Mesendoderm (in vitro differentiated cells): ENCODE results near the gene RAG1.

ENCODE experiments used
- DNase-seq: peaks from one replicate; pipeline ENCODE4 v3.0.0; 2013
- H2AK5ac ChIP-seq: 2 replicates; pipeline ENCODE4 v1.6.1; 2013; ENCODE audit warnings: low read length, inconsistent platforms
- H2BK120ac ChIP-seq: 2 replicates; pipeline ENCODE4 v1.6.1; 2013; ENCODE audit warnings: low read depth, mild to moderate bottlenecking, low read length, moderate library complexity, mixed read lengths
- H2BK15ac ChIP-seq: replicated peaks from 2 replicates; pipeline ENCODE4 v1.6.1; 2013; ENCODE audit warnings: low read depth, mild to moderate bottlenecking, moderate library complexity
- H2BK5ac ChIP-seq: 2 replicates; pipeline ENCODE4 v1.6.1; 2013; ENCODE audit warnings: low read length, inconsistent platforms
- H3K18ac ChIP-seq: 2 replicates; pipeline ENCODE4 v1.6.1; 2013; ENCODE audit warnings: mild to moderate bottlenecking, low read length, mixed read lengths
- H3K23ac ChIP-seq: one replicate; pipeline ENCODE4 v1.6.1; 2013; ENCODE audit warnings: low read length
- H3K27ac ChIP-seq: 2 replicates; pipeline ENCODE4 v1.5.1; 2013; ENCODE audit warnings: low read depth, mild to moderate bottlenecking, inconsistent platforms, low read length, moderate library complexity
- H3K27me3 ChIP-seq: 2 replicates; pipeline ENCODE4 v1.6.1; 2013; ENCODE audit warnings: low read length, control low read depth, mild to moderate bottlenecking, inconsistent platforms; ENCODE audit not compliant: insufficient read depth, poor library complexity
- H3K36me3 ChIP-seq: 2 replicates; pipeline ENCODE4 v1.6.1; 2013; ENCODE audit warnings: low read length, inconsistent platforms; ENCODE audit not compliant: control insufficient read depth, insufficient read depth
- H3K4ac ChIP-seq: one replicate; pipeline ENCODE4 v1.6.1; 2013; ENCODE audit warnings: low read depth, mild to moderate bottlenecking, low read length, moderate library complexity
- H3K4me1 ChIP-seq: 2 replicates; pipeline ENCODE4 v1.6.1; 2013; ENCODE audit warnings: low read depth, low read length, inconsistent platforms; ENCODE audit not compliant: control insufficient read depth
- H3K4me2 ChIP-seq: 2 replicates; pipeline ENCODE4 v1.6.1; 2013; ENCODE audit warnings: low read length
- H3K4me3 ChIP-seq: 2 replicates; pipeline ENCODE4 v1.5.1; 2013; ENCODE audit warnings: mild to moderate bottlenecking, low read length
- H3K56ac ChIP-seq: one replicate; pipeline ENCODE4 v1.6.1; 2013; ENCODE audit warnings: low read length
- H3K79me1 ChIP-seq: 2 replicates; pipeline ENCODE4 v1.6.1; 2013; ENCODE audit warnings: low read length, inconsistent platforms
- H3K79me2 ChIP-seq: 2 replicates; pipeline ENCODE4 v1.6.1; 2013; ENCODE audit warnings: mild to moderate bottlenecking, low read length; ENCODE audit not compliant: control insufficient read depth, insufficient read depth
- H3K9ac ChIP-seq: 2 replicates; pipeline ENCODE4 v1.6.1; 2013; ENCODE audit warnings: low read length, inconsistent platforms
- H4K5ac ChIP-seq: one replicate; pipeline ENCODE4 v1.6.1; 2013; ENCODE audit warnings: low read length
- H4K8ac ChIP-seq: one replicate; pipeline ENCODE4 v1.6.1; 2013; ENCODE audit warnings: low read depth, mild to moderate bottlenecking, control low read depth, low read length, moderate library complexity
- WGBS: extraction: QIAGEN DNeasy Blood & Tissue Kit; methylation state at CpG from one replicate; pipeline ENCODE4 v1.1.7; 2013; ENCODE audit warnings: low lambda C conversion rate, missing lambda C conversion rate; ENCODE audit not compliant: insufficient coverage; ENCODE audit errors: extremely low coverage; 5-methylcytosine and 5-hydroxymethylcytosine counted together

Gene RAG1

DNA sequence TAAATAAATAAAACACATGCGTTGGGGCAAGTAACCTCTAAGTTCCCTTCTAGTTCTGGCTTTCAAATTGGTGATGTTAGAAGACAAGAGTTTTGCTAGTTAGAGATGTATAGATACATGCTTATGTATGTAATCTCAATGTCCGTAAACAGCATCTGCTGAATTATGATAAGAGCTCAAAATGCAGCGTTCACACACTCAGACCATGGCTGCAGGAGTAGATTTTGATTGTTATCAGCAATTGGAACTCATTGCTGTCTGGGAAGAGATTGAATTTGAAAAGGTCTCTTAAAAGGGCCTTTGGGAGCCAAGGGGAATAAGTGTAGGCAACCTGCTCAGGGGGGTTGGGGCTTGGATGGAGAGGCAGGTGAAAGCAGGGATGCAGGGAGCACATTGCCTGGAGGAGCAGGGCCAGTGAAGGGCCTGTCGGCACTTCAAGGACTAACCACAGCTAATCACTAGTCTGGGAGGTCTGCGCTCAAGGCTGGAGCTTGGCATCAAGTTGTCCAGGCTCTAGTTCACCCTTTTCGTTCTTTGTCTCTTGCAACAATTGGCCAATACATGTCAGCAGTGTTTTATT is 2.7 kb upstream of the RAG1 start:
- Histone ChIP-seq H3K79me1 (no peaks in the 10 kb centered on the region), H3K18ac (no peak overlapping the region), H3K4ac (no peak overlapping the region), H2BK5ac (no peak overlapping the region), H3K4me3 (no peak overlapping the region), H3K9ac (no peak overlapping the region), H2AK5ac (no peak overlapping the region), H3K4me2 (no peak overlapping the region), H2BK120ac (no peak overlapping the region), H4K5ac (no peak overlapping the region), H3K79me2 (no peaks in the 10 kb centered on the region), H3K27me3 (no peaks in the 10 kb centered on the region), H4K8ac (no peak overlapping the region), H3K23ac (no peak overlapping the region), H3K36me3 (no peaks in the 10 kb centered on the region), H3K4me1 (no peaks in the 10 kb centered on the region), H3K56ac (no peak overlapping the region), H3K27ac (no peak overlapping the region), H2BK15ac (no peak overlapping the region)
- WGBS = no CpG with 5 or more reads among the region's 6 CpGs
- DNase-seq = no peak

DNA sequence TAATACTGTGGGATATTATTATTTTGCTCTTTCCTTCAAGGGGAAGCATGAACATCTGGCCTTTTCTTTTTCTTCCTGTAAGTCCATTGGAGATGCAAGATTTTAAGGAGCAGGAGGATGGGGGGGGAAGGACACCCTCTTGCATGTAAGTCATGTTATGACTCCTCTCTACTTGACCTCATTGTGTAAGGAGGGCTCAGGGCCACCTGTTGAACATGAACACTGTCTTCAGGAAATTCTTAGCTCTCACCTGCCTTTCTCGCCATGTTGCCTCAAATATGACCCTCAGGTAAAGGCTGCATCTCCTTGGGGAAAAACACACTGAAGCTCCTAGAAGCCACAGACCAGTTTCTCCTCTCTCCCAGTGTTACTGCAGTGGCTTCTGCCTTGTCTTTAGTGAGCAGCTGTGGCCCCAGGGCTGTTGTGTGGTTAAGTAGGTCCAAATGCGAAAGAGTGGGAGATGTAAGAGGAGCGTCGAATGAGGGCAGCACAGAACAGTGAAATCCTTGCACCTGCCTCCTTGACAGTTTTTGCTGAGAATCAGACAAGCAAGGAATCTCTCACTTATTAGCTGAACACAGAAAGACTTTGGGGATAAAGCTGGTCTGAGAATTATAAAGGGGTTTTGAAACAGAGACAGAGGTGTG is 1.3 kb upstream of the RAG1 start:
- H3K9ac ChIP-seq = no peak overlapping the region
- H3K4me2 ChIP-seq = no peak overlapping the region
- H3K4ac ChIP-seq = no peak overlapping the region
- H3K18ac ChIP-seq = no peak overlapping the region
- H4K8ac ChIP-seq = no peak overlapping the region
- no peak overlapping the region for H3K4me3 ChIP-seq
- no peak overlapping the region for H2BK5ac ChIP-seq
- no peak overlapping the region for H3K56ac ChIP-seq
- no peak overlapping the region for H3K27ac ChIP-seq
- no peaks in the 10 kb centered on the region for H3K4me1 ChIP-seq
- no peak overlapping the region for H2BK15ac ChIP-seq
- H3K36me3 ChIP-seq = no peaks in the 10 kb centered on the region
- no peak overlapping the region for H2AK5ac ChIP-seq
- no peaks in the 10 kb centered on the region for H3K27me3 ChIP-seq
- no peak overlapping the region for H4K5ac ChIP-seq
- no peak overlapping the region for H2BK120ac ChIP-seq
- no peaks in the 10 kb centered on the region for H3K79me1 ChIP-seq
- WGBS = no CpG with 5 or more reads among the region's 4 CpGs
- no peaks in the 10 kb centered on the region for H3K79me2 ChIP-seq
- no peak overlapping the region for H3K23ac ChIP-seq
- DNase-seq = no peak

DNA sequence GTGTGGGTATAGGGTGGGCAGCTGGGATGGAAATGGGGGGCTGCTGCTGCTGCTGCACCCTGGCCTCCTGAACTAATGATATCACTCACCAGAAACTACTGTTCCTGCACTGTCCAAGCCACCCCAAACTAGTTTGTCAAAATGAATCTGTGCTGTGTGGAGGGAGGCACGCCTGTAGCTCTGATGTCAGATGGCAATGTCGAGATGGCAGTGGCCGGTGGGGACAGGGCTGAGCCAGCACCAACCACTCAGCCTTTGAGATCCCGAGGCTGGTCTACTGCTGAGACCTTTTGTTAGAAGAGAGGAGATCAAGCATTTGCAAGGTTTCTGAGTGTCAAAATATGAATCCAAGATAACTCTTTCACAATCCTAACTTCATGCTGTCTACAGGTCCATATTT is 1.3 kb downstream of the RAG1 start:
- no peak overlapping the region for H3K56ac ChIP-seq
- no peaks in the 10 kb centered on the region for H3K4me1 ChIP-seq
- H3K36me3 ChIP-seq = no peaks in the 10 kb centered on the region
- no peak overlapping the region for H3K9ac ChIP-seq
- no peaks in the 10 kb centered on the region for H3K79me1 ChIP-seq
- no peak overlapping the region for H4K5ac ChIP-seq
- DNase-seq = no peak
- no peak overlapping the region for H2BK120ac ChIP-seq
- H2BK15ac ChIP-seq = no peak overlapping the region
- no peak overlapping the region for H3K4ac ChIP-seq
- no peak overlapping the region for H2BK5ac ChIP-seq
- H3K4me3 ChIP-seq = no peak overlapping the region
- H4K8ac ChIP-seq = no peak overlapping the region
- H3K27me3 ChIP-seq = no peaks in the 10 kb centered on the region
- H3K23ac ChIP-seq = no peak overlapping the region
- no peaks in the 10 kb centered on the region for H3K79me2 ChIP-seq
- H3K4me2 ChIP-seq = no peak overlapping the region
- no CpG with 5 or more reads among the region's 4 CpGs for WGBS
- no peak overlapping the region for H3K18ac ChIP-seq
- no peak overlapping the region for H3K27ac ChIP-seq
- H2AK5ac ChIP-seq = no peak overlapping the region

- no CpG with 5 or more reads among the region's 8 CpGs for WGBS
These were observed 6.7 kb downstream of the RAG1 start for GRCh38 chr11:36574486-36574885.

GRCh38 chr11:36577373-36577772 is 9.6 kb downstream of the RAG1 start:
- no peak overlapping the region for H3K4me2 ChIP-seq
- H3K27ac ChIP-seq = no peak overlapping the region
- no peak overlapping the region for H4K8ac ChIP-seq
- no peaks in the 10 kb centered on the region for H3K27me3 ChIP-seq
- H3K4me1 ChIP-seq = no peaks in the 10 kb centered on the region
- DNase-seq = no peak
- no peaks in the 10 kb centered on the region for H3K79me2 ChIP-seq
- no peaks in the 10 kb centered on the region for H3K79me1 ChIP-seq
- no peak overlapping the region for H3K4ac ChIP-seq
- H2BK15ac ChIP-seq = no peak overlapping the region
- H2AK5ac ChIP-seq = no peak overlapping the region
- no peak overlapping the region for H3K18ac ChIP-seq
- H2BK120ac ChIP-seq = no peak overlapping the region
- H3K56ac ChIP-seq = no peak overlapping the region
- no peak overlapping the region for H3K9ac ChIP-seq
- H3K4me3 ChIP-seq = no peak overlapping the region
- no peak overlapping the region for H4K5ac ChIP-seq
- H3K36me3 ChIP-seq = no peaks in the 10 kb centered on the region
- WGBS = no CpG with 5 or more reads among the region's 2 CpGs
- no peak overlapping the region for H3K23ac ChIP-seq
- H2BK5ac ChIP-seq = no peak overlapping the region

More at GRCh38 chr11:36574486-36574885, 6.7 kb downstream of the RAG1 start:
- H4K8ac ChIP-seq = no peak overlapping the region
- no peak for DNase-seq
- no peak overlapping the region for H2AK5ac ChIP-seq
- no peak overlapping the region for H4K5ac ChIP-seq
- H2BK15ac ChIP-seq = no peak overlapping the region
- no peak overlapping the region for H3K23ac ChIP-seq
- H3K79me1 ChIP-seq = no peaks in the 10 kb centered on the region
- no peaks in the 10 kb centered on the region for H3K79me2 ChIP-seq
- no peak overlapping the region for H3K27ac ChIP-seq
- H3K36me3 ChIP-seq = no peaks in the 10 kb centered on the region
- H3K4me3 ChIP-seq = no peak overlapping the region
- H2BK5ac ChIP-seq = no peak overlapping the region
- no peak overlapping the region for H3K56ac ChIP-seq
- no peak overlapping the region for H3K9ac ChIP-seq
- H3K4me2 ChIP-seq = no peak overlapping the region
- H3K27me3 ChIP-seq = no peaks in the 10 kb centered on the region
- H3K4ac ChIP-seq = no peak overlapping the region
- no peaks in the 10 kb centered on the region for H3K4me1 ChIP-seq
- no peak overlapping the region for H3K18ac ChIP-seq
- no peak overlapping the region for H2BK120ac ChIP-seq

GRCh38 chr11:36577859-36578258 is 10.1 kb downstream of the RAG1 start:
- Histone ChIP-seq H3K27ac (no peak overlapping the region), H3K9ac (no peak overlapping the region)
- WGBS = no CpG with 5 or more reads among the region's 2 CpGs

More at GRCh38 chr11:36577859-36578258, 10.1 kb downstream of the RAG1 start:
- H2AK5ac ChIP-seq = no peak overlapping the region
- no peaks in the 10 kb centered on the region for H3K36me3 ChIP-seq
- H3K27me3 ChIP-seq = no peaks in the 10 kb centered on the region
- no peaks in the 10 kb centered on the region for H3K79me2 ChIP-seq
- H3K4ac ChIP-seq = no peak overlapping the region
- no peak overlapping the region for H3K18ac ChIP-seq
- H4K8ac ChIP-seq = no peak overlapping the region
- no peak overlapping the region for H3K4me3 ChIP-seq
- no peak overlapping the region for H2BK5ac ChIP-seq
- H3K4me2 ChIP-seq = no peak overlapping the region
- H2BK120ac ChIP-seq = no peak overlapping the region
- H3K23ac ChIP-seq = no peak overlapping the region
- H2BK15ac ChIP-seq = no peak overlapping the region
- no peaks in the 10 kb centered on the region for H3K4me1 ChIP-seq
- DNase-seq = peak; percentile 23
- no peaks in the 10 kb centered on the region for H3K79me1 ChIP-seq
- H3K56ac ChIP-seq = no peak overlapping the region
- no peak overlapping the region for H4K5ac ChIP-seq
